ENCODE data around the gene JAM3.

JAM3 gene

GRCh38 chr11:134199531-134199930 is 130.7 kb downstream of the JAM3 start:
- DNase-seq: no peak

DNA sequence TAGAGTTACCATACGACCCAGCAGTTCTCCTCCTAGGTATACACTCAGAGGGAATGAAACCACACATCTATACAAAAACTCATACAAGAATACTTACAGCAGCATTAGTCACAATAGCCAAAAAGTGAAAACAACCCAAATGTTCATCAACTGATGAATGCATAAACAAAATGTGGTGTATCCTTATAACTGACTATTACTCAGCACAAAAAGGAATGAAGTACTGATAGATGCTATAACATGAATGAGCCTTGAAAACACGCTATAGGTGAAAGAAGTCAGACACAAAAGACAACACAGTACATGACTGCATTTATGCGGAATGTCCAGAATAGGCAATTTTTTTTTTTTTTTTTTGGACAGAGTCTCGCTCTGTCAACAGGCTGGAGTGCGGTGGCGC is 131.8 kb downstream of the JAM3 start:
- no peak for DNase-seq

Data from NCI-H187 (cell line).